Neutrophil (primary cell): ENCODE measurements around the gene CCDC30.

ENCODE experiments used
- H3K27ac ChIP-seq: fragments of 200-600 bp; sonication (generic); 2 replicates; pipeline ENCODE4 v1.5.1; 2016; ENCODE audit warnings: mild to moderate bottlenecking, moderate library complexity
- H3K27me3 ChIP-seq: fragments of 200-600 bp; sonication (generic); 2 replicates; pipeline ENCODE4 v1.6.0; 2016; ENCODE audit warnings: mild to moderate bottlenecking
- H3K36me3 ChIP-seq: fragments of 200-600 bp; sonication (generic); 2 replicates; pipeline ENCODE4 v1.5.1; 2017
- H3K4me1 ChIP-seq, 2 experiments: fragments of 200-600 bp in 1 of 2; sonication (generic) in 1 of 2; 1 replicate in 1 of 2; 2 replicates in 1 of 2; pipeline versions ENCODE4 v1.5.1 to v1.6.1; 2013 to 2016; ENCODE audit warnings: low read depth in 1 of 2, low read length in 1 of 2, mild to moderate bottlenecking in 1 of 2, moderate library complexity in 1 of 2; ENCODE audit not compliant: control insufficient read depth in 1 of 2, insufficient read depth in 1 of 2
- H3K4me3 ChIP-seq, 2 experiments: fragments of 200-600 bp in 1 of 2; sonication (generic) in 1 of 2; 1 replicate in 1 of 2; 2 replicates in 1 of 2; pipeline ENCODE4 v1.5.1; 2013 to 2016; ENCODE audit warnings: low read depth in 1 of 2, low read length in 1 of 2, mild to moderate bottlenecking in 1 of 2, moderate library complexity in 1 of 2
- H3K9me3 ChIP-seq: fragments of 200-600 bp; sonication (generic); 2 replicates; pipeline ENCODE4 v1.5.1; 2016
- TF ChIP-seq, protein P1 (sequence below): fragments of 200-600 bp; sonication (generic); IDR thresholded peaks from 2 replicates; pipeline ENCODE4 v1.5.1; 2016; ENCODE audit warnings: antibody characterized with exemption

CCDC30 gene

DNA sequence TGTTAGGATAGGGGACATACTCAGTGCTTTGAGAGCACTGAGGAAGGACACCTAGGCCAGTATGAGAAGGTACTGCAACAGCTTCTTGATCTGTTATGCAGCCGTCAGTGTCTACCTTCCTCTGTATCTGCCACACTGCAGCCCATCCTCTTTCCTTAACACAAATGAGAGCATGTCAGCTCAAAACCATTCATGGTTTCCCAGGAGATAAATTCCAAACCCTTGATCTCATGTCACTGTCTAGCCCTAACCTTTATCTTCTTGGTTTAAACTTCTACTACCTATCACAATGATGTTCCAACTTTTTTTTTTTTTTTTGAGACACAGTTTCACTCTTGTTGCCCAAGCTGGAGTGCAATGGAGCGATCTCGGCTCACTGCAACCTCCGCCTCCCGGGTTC is 8.7 kb upstream of the CCDC30 start:
- no peak overlapping the region for H3K27ac ChIP-seq
- peaks cover 21% of the 10 kb centered on the region for H3K36me3 ChIP-seq
- H3K27me3 ChIP-seq, result no peaks in the 10 kb centered on the region
- no peaks in the 10 kb centered on the region for H3K9me3 ChIP-seq
- H3K4me3 ChIP-seq, result no peak overlapping the region
- H3K4me1 ChIP-seq, result peaks cover 17 to 19% of the 10 kb centered on the region in 2 experiments
- TF ChIP-seq, protein P1, sequence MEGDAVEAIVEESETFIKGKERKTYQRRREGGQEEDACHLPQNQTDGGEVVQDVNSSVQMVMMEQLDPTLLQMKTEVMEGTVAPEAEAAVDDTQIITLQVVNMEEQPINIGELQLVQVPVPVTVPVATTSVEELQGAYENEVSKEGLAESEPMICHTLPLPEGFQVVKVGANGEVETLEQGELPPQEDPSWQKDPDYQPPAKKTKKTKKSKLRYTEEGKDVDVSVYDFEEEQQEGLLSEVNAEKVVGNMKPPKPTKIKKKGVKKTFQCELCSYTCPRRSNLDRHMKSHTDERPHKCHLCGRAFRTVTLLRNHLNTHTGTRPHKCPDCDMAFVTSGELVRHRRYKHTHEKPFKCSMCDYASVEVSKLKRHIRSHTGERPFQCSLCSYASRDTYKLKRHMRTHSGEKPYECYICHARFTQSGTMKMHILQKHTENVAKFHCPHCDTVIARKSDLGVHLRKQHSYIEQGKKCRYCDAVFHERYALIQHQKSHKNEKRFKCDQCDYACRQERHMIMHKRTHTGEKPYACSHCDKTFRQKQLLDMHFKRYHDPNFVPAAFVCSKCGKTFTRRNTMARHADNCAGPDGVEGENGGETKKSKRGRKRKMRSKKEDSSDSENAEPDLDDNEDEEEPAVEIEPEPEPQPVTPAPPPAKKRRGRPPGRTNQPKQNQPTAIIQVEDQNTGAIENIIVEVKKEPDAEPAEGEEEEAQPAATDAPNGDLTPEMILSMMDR, result no peak

DNA sequence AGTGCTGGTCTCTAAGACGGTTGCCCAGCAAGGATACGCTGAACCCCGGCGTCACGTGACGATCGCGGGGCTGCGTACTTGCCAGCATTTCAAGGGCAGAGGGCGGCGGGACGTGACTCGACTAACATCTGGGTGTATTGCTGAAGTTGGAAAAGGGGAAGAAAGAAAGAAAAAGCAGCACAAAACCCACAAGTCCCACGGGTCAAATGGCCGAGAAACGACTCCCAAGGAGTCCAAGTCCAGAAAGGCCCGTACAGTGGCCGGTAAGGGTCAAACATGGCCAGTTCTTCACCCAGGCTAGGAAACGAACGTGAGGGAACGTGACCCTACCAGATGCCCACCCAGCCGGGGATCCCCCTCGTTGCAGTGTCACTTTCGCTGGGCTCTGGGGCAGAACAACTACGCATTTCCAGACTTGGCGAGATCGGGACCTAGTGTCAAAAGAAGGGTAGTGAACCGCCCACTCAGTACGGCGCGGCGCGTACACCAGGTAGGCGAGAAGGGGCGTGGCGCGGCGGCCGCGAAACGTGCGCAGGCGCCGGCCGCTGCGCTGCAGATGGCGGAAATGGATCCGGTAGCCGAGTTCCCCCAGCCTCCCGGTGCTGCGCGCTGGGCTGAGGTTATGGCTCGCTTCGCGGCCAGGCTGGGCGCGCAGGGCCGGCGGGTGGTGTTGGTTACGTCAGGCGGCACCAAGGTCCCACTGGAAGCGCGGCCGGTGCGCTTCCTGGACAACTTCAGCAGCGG is 6.9 kb upstream of the CCDC30 start, which contains the start of the genes PPCS and ZMYND12:
PPCS (plus strand) TSS at position 534 of the 744 bp plus-strand sequence; CDS start at position 557, 23 bp downstream.
ZMYND12 (minus strand) TSS at position 13 of the 744 bp plus-strand sequence. CDS start 25 bp downstream, outside the sequence.
- H3K36me3 ChIP-seq, result peaks cover 39% of the 10 kb centered on the region
- H3K27ac ChIP-seq, result peak within 1 kb of the TSS; percentile 90
- no peaks in the 10 kb centered on the region for H3K27me3 ChIP-seq
- H3K9me3 ChIP-seq, result no peaks in the 10 kb centered on the region
- TF ChIP-seq, protein P1, result peak; percentile 64
- peaks cover 17 to 19% of the 10 kb centered on the region in 2 experiments for H3K4me1 ChIP-seq
- H3K4me3 ChIP-seq, result peak within 1 kb of the TSS; percentile 84 to 99

DNA sequence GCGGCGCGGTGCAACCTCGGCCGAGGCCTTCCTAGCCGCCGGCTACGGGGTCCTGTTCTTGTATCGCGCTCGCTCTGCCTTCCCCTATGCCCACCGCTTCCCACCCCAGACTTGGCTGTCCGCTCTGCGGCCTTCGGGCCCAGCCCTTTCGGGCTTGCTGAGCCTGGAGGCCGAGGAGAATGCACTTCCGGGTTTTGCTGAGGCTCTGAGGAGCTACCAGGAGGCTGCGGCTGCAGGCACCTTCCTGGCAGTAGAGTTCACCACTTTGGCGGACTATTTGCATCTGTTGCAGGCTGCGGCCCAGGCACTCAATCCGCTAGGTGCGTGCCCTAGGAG is 6.4 kb upstream of the CCDC30 start:
- Histone ChIP-seq H3K36me3 (peaks cover 43% of the 10 kb centered on the region), H3K4me1 (peaks cover 17 to 19% of the 10 kb centered on the region in 2 experiments), H3K27me3 (no peaks in the 10 kb centered on the region), H3K27ac (peak overlapping the region; percentile 90), H3K4me3 (peak overlapping the region; percentile 84 to 99), H3K9me3 (no peaks in the 10 kb centered on the region)
- TF ChIP-seq, protein P1, result no peak

DNA sequence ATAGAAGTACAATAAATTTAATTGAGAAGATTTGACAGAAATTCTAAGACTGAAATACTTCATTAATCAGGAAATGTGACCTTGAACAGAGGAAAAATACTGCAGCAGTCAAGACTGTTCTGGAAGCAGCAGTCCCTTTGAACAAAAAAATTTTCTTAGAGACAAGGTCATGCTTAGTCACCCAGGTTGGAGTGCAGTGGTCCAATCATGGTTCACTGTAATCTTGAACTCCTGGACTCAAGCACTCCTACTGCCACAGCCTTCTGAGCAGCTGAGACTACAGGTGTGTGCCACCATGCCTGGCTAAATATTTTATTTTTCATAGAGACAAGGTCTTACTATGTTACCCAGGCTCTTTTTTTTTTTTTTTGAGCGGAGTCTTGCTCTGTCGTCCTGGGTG is 1.9 kb upstream of the CCDC30 start:
- H3K27ac ChIP-seq, result no peak overlapping the region
- H3K4me3 ChIP-seq, result no peak overlapping the region
- H3K36me3 ChIP-seq, result peaks cover 55% of the 10 kb centered on the region
- H3K4me1 ChIP-seq, result peaks cover 26 to 31% of the 10 kb centered on the region in 2 experiments
- TF ChIP-seq, protein P1, result no peak
- no peaks in the 10 kb centered on the region for H3K9me3 ChIP-seq
- H3K27me3 ChIP-seq, result peaks cover 20% of the 10 kb centered on the region

DNA sequence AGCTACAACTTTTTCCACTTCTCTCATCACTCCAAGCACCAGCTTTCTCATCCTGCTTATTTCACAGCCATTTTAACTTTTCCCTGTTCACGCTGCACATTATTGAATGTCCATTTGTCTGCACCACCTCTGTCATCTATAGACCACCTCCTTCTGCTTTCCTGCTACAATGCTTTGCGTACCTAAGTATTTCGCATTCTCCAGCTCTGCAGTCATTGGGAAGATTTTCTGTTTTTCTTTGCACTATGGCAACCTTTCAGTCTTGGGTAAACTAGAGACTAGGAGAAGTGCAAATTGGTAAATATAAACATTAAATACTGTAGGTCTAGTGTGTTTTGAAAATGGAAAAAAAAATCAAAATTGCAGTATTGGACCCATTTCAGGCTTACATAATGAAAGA is 835 bp downstream of the CCDC30 start:
- H3K27me3 ChIP-seq, result peaks cover 20% of the 10 kb centered on the region
- TF ChIP-seq, protein P1, result no peak
- peaks cover 39% of the 10 kb centered on the region for H3K36me3 ChIP-seq
- H3K9me3 ChIP-seq, result no peaks in the 10 kb centered on the region
- no peak overlapping the region for H3K4me3 ChIP-seq
- H3K4me1 ChIP-seq, result peaks cover 17 to 18% of the 10 kb centered on the region in 2 experiments
- no peak overlapping the region for H3K27ac ChIP-seq
